Adrenal gland (tissue), 5 donors: Measurements from ENCODE around the gene PRKCQ.

ENCODE experiments used
- CTCF ChIP-seq, 6 experiments: fragments of 450-650 bp in 4 of 6; fragments of 200-600 bp in 2 of 6; sonication (generic) in 1 of 6; IDR thresholded peaks; 1 replicate in 5 of 6; 2 replicates in 1 of 6; pipeline versions ENCODE4 v1.5.1 to v1.8.0; 2016 to 2021; ENCODE audit warnings: antibody characterized with exemption in 6 of 6, mild to moderate bottlenecking in 2 of 6, moderate library complexity in 1 of 6
- POLR2A ChIP-seq, 2 donors: fragments of 450-650 bp; IDR thresholded peaks; one replicate each; pipeline ENCODE4 v1.6.1; 2017; ENCODE audit warnings: antibody characterized with exemption in 2 of 2, mild to moderate bottlenecking in 2 of 2, moderate library complexity in 1 of 2
- donor health status: DM: no; HTN: no; CAD: no.

GRCh38 chr10:6622921-6623320 lies 42.8 kb upstream of the PRKCQ start:
- TF ChIP-seq CTCF (IDR thresholded peaks at IDR 0.05) = no peak
- no peak for TF ChIP-seq POLR2A (IDR thresholded peaks at IDR 0.05)
